ENCODE results near the gene C14orf93. TPM values are rescaled to one million over a fixed set of nuclear protein-coding genes. Genes with fewer than 3 reads are reported as not detected.

C14orf93 gene
- total RNA-seq, 1 donor from 2014 or later: 16.0 TPM

DNA sequence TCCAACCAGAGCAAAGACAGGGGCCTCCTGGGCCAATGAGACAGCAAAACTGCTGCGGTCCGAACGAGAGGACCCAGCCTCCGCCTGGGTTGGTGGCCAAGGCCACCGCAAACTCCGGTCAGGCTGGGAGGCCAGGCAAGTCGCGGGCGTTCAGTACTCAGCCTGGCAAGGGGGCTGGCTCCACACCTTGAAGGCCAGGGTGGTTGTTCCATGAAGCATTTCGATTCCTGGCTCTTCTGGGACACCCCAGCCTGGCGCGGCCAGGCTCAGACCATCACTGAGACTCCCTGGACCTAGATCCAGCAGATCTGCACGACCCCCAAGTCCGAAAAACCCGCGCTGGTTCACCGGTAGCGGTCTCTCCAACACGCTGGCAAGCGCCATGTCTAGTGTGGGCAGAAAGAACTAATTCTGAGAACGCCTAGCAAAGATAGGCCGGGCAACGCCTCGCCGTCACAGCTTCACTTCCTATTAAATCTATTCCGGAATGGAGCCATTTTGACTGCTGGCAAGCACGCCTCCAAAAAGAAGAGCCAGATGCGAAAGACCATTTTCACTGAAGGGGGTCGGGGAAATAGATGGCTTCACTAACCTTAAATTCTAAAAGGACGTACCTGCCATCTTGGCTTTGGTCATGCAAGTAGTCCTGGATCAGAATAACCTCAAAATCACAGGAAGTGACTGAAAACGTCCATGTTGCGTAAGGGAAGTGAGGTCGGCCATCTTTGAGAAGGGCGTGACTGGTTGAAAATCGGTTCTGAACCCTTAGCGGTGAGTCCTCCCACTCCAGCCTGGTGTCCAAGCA lies 24.8 kb upstream of the C14orf93 start, which contains the start of gene PSMB5:
PSMB5 (minus strand) TSS at position 403 of the 805 bp plus-strand sequence; CDS start at position 384, 19 bp downstream.
- Histone ChIP-seq H3K9me3 (no peaks in the 10 kb centered on the region), H3K4me1 (peaks cover 10% of the 10 kb centered on the region), H3K27me3 (no peaks in the 10 kb centered on the region), H3K36me3 (peaks cover 0 to 30% of the 10 kb centered on the region in 2 donors), H3K27ac (peak within 1 kb of the TSS; percentile 95), H3K4me3 (peak within 1 kb of the TSS; percentile 62 to 64)
- TF ChIP-seq POLR2AphosphoS5 (IDR thresholded peaks at IDR 0.05; ENCODE audit: insufficient read depth in 1 of 2, low read depth in 1 of 2): peak; percentile 73 to 93
- TF ChIP-seq POLR2A (IDR thresholded peaks at IDR 0.05): peak in 1 of 2 donors; percentile 39
- TF ChIP-seq, protein P1, sequence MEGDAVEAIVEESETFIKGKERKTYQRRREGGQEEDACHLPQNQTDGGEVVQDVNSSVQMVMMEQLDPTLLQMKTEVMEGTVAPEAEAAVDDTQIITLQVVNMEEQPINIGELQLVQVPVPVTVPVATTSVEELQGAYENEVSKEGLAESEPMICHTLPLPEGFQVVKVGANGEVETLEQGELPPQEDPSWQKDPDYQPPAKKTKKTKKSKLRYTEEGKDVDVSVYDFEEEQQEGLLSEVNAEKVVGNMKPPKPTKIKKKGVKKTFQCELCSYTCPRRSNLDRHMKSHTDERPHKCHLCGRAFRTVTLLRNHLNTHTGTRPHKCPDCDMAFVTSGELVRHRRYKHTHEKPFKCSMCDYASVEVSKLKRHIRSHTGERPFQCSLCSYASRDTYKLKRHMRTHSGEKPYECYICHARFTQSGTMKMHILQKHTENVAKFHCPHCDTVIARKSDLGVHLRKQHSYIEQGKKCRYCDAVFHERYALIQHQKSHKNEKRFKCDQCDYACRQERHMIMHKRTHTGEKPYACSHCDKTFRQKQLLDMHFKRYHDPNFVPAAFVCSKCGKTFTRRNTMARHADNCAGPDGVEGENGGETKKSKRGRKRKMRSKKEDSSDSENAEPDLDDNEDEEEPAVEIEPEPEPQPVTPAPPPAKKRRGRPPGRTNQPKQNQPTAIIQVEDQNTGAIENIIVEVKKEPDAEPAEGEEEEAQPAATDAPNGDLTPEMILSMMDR (IDR thresholded peaks at IDR 0.05): peak in 1 of 3 experiments; percentile 18
- DNase-seq (ENCODE audit: extremely low spot score in 2 of 2): peak in 1 of 2 donors; percentile 94
- intact Hi-C loops (cut with DNase I): no loop called here

GRCh38 chr14:23033801-23034497 lies 24.0 kb upstream of the C14orf93 start:
- peaks cover 0 to 30% of the 10 kb centered on the region in 2 donors for H3K36me3 ChIP-seq
- TF ChIP-seq POLR2AphosphoS5 (IDR thresholded peaks at IDR 0.05; ENCODE audit: insufficient read depth in 1 of 2, low read depth in 1 of 2): no peak
- H3K27ac ChIP-seq: peak overlapping the region; percentile 95
- H3K4me1 ChIP-seq: peaks cover 14% of the 10 kb centered on the region
- intact Hi-C loops (cut with DNase I): no loop called here
- no peaks in the 10 kb centered on the region for H3K27me3 ChIP-seq
- peak overlapping the region; percentile 62 to 64 for H3K4me3 ChIP-seq
- no peaks in the 10 kb centered on the region for H3K9me3 ChIP-seq
- DNase-seq (ENCODE audit: extremely low spot score in 2 of 2): no peak

DNA sequence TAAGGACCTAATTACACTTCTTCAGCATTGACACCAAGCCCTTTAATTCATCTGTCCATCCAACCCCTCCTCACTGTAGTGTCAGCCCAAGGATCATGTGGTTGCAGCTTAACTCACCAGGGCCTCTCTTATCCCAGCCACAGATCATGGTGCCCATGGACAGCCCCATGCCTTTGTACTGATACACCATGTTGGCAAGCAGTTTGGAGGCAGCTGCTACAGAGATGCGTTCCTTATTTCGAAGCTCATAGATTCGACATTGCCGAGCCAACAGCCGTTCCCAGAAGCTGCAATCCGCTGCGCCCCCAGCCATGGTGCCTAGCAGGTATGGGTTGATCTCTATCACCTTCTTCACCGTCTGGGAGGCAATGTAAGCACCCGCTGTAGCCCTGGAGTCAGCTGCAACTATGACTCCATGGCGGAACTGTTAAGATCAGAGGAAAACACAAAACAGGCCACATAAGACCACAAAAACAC lies 23.3 kb upstream of the C14orf93 start:
- intact Hi-C loops (cut with DNase I): no loop called here
- peak overlapping the region in 1 of 2 donors; percentile 62 for H3K4me3 ChIP-seq
- no peak for DNase-seq (ENCODE audit: extremely low spot score in 2 of 2)

DNA sequence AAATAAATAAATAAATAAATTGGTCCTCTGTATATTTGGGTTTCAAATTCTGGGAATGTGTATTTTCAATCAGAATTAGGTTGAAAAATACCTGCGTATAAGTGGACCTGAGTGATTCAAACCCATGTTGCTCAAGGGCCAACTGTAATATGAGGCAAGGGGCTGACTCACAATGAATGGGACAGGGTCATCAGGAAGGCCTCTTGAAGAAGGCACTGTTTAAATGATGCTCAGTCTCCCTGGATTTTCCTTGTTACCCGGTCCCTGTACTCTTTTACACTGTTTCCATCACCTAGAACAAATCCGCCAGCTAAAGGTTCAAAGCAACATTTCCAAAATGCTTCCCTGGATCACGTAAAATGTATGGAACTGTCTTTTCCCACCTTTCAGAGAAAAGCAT lies 21.0 kb upstream of the C14orf93 start:
- TF ChIP-seq, protein P1 (IDR thresholded peaks at IDR 0.05): no peak
- TF ChIP-seq POLR2AphosphoS5 (IDR thresholded peaks at IDR 0.05; ENCODE audit: insufficient read depth in 1 of 2, low read depth in 1 of 2) (no peak), POLR2A (IDR thresholded peaks at IDR 0.05) (no peak)
- no peaks in the 10 kb centered on the region for H3K27me3 ChIP-seq
- H3K4me1 ChIP-seq: peaks cover 19% of the 10 kb centered on the region
- H3K9me3 ChIP-seq: no peaks in the 10 kb centered on the region
- DNase-seq (ENCODE audit: extremely low spot score in 2 of 2): no peak
- H3K4me3 ChIP-seq: no peak overlapping the region
- intact Hi-C loops (cut with DNase I): no loop called here
- peaks cover 0 to 33% of the 10 kb centered on the region in 2 donors for H3K36me3 ChIP-seq
- no peak overlapping the region for H3K27ac ChIP-seq

More for the DNA sequence above, 23.3 kb upstream of the C14orf93 start:
- Histone ChIP-seq H3K27me3 (no peaks in the 10 kb centered on the region), H3K4me1 (peaks cover 19% of the 10 kb centered on the region), H3K9me3 (no peaks in the 10 kb centered on the region), H3K36me3 (peaks cover 0 to 30% of the 10 kb centered on the region in 2 donors), H3K27ac (no peak overlapping the region)
- TF ChIP-seq, protein P1 (IDR thresholded peaks at IDR 0.05): no peak
- TF ChIP-seq POLR2A (IDR thresholded peaks at IDR 0.05) (no peak), POLR2AphosphoS5 (IDR thresholded peaks at IDR 0.05; ENCODE audit: insufficient read depth in 1 of 2, low read depth in 1 of 2) (no peak)

DNA sequence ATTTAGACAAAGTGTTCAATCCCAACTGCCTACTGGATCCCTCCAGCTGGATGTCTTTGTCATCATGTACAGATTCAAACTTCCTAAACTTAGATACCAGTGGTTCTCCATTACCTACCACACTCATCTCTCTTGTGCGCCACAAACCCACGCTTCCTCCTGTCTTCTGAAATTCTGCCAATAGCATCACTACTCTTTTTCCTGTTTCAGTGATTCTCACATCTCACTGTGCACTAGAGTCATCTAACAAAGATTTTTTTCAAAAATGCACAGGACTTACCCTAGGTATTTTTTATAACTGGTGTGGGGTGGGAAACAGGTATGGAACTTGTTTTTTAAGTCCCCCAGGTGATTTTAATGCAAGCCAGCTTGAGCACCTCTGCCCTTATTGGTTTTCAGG lies 18.9 kb upstream of the C14orf93 start:
- DNase-seq (ENCODE audit: extremely low spot score in 2 of 2): no peak
- H3K4me1 ChIP-seq: peaks cover 15% of the 10 kb centered on the region
- intact Hi-C loops (cut with DNase I): no loop called here
- H3K4me3 ChIP-seq: no peak overlapping the region
- TF ChIP-seq POLR2AphosphoS5 (IDR thresholded peaks at IDR 0.05; ENCODE audit: insufficient read depth in 1 of 2, low read depth in 1 of 2) (no peak), POLR2A (IDR thresholded peaks at IDR 0.05) (no peak)
- TF ChIP-seq, protein P1 (IDR thresholded peaks at IDR 0.05): no peak
- H3K27ac ChIP-seq: no peak overlapping the region
- H3K36me3 ChIP-seq: peaks cover 0 to 46% of the 10 kb centered on the region in 2 donors
- no peaks in the 10 kb centered on the region for H3K27me3 ChIP-seq
- H3K9me3 ChIP-seq: no peaks in the 10 kb centered on the region
